GM21447 (cell line): ENCODE results near the gene NEMP1.
"Not testable (repeated sequence)": the region's sequence is repeated elsewhere in the genome, so short reads cannot be mapped to it uniquely, and the experiment has no call there.

Source experiments
- ATAC-seq: cut with Tn5 transposase; IDR thresholded peaks from one replicate; pipeline ENCODE4 v1.9.1; 2021; ENCODE audit not compliant: unreplicated experiment

NEMP1 gene

DNA sequence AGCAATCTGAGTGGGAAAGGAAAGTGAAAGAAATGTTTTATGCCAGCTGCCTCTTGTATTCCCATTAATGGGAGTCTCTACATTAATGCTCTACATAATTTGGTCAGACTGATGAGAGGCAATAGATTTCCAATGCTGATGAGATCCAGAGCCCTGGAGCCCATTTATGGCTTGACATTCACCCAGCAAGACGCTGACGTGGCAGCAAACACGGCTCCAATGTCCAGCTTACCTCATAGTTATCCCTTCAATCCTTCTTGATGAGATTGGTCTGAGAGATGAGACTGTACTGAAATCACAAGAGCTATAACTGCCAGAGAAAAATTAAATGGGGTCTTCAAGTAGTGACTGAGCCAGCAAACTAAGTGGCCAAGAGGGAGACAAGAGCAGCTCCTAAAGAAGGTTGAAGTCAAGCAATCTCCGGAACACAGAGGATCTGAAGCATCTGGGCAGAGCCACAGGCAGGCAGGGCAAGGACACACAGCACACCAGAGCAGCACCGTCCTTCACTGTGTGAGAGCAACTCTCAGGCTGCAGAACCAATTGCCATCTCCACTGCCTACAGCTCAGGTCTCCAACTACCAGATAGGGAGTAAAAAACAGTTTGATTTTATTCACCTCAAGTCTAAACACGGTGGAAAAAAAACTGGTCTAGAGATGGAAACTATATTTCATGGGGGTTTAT is 21.4 kb downstream of the NEMP1 start:
- no peak for ATAC-seq

GRCh38 chr12:57055824-57056223 is 22.8 kb downstream of the NEMP1 start:
- no peak for ATAC-seq

DNA sequence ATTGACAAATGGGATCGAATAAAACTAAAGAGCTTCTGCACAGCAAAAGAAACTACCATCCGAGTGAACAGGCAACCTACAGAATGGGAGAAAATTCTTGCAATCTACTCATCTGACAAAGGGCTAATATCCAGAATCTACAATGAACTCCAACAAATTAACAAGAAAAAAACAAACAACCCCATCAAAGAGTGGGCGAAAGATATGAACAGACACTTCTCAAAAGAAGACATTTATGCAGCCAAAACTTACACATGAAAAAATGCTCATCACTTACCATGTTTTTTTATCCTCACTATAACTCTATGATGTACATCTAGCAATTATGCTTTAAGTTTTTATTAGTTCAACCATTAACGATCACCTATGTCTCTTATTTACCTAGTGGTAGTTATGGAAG is 24.7 kb downstream of the NEMP1 start:
- not testable (repeated sequence) for ATAC-seq

DNA sequence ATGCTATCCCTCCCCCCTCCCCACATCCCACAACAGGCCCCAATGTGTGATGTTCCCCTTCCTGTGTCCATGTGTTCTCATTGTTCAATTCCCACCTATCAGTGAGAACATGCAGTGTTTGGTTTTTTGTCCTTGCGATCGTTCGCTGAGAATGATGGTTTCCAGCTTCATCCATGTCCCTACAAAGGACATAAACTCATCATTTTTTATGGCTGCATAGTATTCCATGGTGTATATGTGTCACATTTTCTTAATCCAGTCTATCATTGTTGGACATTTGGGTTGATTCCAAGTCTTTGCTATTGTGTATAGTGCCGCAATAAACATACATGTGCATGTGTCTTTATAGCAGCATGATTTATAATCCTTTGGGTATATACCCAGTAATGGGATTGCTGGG is 25.4 kb downstream of the NEMP1 start:
- ATAC-seq = not testable (repeated sequence)

DNA sequence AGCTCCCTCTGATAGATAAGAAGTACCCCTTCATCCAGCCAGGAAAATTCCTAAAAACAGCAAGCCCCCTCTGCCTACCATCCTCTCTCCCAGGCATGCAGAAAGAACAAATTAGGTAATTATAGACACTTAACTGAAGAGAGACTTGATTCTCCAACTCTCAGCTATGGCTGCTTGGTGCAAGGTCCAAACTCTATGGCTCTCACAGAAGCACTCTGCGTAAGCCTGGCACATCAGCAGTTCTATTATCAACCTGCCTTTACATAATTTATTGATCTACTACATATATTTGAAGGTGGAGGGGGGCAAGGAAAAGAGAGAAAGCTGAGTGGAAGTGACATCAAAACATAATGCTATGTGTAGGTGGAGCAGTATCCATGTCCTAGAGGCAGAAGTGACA is 27.6 kb downstream of the NEMP1 start:
- ATAC-seq = no peak

GRCh38 chr12:57049890-57050289 is 28.7 kb downstream of the NEMP1 start, which contains the start of gene MYO1A:
Gene MYO1A, minus strand, starts transcription at chr12:57050129. Its CDS starts 1,806 bp downstream, at chr12:57048323.
- ATAC-seq = no peak

DNA sequence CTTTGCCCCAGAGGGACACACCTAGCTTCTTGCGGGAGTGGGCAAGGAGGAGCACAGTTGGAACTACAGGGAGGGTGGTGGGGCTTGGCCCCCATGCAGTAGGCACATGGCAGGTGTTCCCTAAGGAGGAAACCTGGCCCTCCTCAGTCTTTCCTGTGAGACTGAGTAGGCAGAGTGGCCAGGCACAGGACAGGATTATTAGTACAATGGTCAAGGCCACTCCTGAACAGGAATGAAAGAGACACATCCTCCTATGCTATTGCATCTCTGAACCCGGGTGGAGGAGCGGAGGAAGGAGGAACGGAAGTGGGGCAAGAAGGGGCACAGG is 29.5 kb downstream of the NEMP1 start:
- no peak for ATAC-seq

- no peak for ATAC-seq
Observed at GRCh38 chr12:57048423-57049118, 30.0 kb downstream of the NEMP1 start.

- no peak for ATAC-seq
Observed at GRCh38 chr12:57047981-57048380, 30.6 kb downstream of the NEMP1 start.

DNA sequence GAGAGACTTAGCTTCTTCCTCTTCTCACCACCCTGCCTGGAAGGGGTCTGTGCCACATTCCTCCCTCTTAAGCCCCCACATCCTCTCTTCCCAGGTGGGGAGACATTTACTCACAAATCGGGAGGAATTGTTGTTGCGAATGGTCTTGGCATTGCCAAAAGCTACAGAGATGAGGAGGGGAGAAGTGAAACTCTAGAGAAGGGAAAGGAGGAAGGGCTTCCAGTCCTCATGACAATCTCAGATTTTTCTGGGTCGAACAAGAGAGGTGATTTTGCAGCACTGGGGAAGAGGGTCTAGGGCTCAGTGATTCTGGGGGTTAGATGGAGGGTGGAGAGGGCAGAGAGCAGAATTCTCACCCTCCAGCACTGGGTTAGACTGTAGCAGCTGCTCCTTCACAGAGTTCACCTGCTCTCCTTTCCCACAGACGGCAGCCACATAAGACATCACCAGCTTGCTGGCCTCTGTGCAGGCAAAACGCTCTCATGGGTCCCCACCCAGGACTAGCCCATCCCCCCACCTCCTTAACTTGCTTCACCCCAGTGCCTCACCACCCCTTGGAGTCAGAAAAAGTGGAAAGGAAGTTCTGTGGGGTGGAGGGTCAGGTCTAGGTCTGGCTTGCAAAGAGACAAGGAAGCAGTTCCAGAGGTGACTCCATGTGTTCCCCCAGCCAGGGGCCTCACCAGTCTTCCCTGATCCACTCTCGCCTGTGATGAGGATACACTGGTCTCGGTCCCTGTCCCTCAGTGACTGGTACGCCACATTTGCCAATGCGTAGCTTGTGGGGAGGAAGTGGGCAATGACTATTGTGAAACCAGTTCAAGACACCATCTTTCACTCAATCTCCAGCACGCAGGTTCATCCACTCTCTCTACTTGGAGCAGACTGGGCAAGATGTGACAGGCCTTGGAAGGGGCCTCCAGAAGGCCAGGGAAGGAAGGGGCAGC is 31.4 kb downstream of the NEMP1 start:
- ATAC-seq = no peak

DNA sequence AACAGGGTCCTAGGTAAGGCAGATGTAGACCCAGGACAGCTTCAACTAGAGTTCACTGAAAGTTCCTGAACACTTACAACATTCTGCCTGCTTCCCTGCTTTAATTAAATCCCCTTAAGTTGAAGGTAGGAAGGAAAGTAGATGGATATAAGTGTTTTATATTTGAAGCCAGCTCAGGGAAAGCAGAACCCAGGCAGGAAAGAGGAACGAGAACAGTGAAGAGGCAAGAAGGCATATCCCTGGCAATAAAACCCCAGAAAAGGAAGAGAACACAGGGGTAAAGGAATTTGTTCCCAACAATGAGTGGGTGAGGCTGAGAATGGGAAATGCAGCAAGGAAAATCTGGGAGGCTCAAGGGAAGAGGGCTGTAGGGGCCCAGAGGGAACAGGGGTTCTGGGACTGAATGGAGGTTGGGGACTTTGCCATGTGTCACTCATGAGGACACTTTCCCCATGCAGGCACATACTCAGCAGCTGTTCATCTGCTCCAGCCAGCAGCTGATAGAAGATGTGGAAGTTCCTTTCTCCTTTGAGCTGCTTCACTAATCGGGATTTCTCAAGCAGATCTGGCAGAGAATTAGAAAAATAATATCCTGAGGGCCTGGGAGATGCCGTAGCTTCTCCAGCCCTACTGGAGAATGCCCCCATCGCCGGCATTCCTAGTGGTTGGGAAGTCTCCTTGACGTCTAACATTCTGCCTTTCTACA is 32.4 kb downstream of the NEMP1 start:
- no peak for ATAC-seq

- ATAC-seq = no peak
Observed at GRCh38 chr12:57044889-57045288, 33.7 kb downstream of the NEMP1 start.

DNA sequence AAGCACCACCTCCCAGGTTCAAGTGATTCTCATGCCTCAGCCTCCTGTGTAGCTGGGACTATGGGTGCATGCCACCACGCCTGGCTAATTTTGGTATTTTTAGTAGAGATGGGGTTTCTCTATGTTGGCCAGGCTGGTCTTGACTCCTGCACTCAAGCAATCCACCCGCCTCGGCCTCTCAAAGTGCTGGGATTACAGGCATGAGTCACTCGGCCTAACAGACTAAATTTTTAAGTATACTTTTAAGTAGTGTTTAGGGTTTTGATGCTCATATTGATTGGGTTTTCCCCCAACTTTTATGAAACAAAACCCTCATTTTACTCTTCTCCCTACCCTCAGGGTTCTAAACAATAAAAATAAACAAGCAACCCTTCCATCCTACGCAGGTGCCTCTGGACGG is 34.1 kb downstream of the NEMP1 start:
- ATAC-seq = no peak

- no peak for ATAC-seq
Observed at GRCh38 chr12:57042695-57043094, 35.9 kb downstream of the NEMP1 start.

- ATAC-seq = no peak
Observed at GRCh38 chr12:57040750-57041149, 37.8 kb downstream of the NEMP1 start.

DNA sequence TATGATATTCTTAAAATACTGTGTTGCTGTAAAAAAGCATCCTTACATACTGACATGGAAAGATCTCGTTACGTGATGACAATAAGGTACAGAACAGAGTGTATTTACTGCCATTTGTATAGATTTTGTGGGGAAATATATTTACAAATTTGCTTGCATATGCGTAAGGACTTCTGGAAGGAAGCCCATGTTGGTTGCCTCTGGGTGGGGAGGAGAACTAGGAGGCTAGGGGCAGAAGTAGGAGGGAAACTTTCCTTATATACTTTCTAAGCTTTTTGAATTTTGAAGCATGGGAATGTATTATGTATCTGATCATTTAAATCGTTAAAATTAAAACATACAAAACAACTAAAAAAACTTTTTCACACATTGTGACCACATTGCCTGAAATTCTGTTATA is 38.4 kb downstream of the NEMP1 start:
- ATAC-seq = no peak

DNA sequence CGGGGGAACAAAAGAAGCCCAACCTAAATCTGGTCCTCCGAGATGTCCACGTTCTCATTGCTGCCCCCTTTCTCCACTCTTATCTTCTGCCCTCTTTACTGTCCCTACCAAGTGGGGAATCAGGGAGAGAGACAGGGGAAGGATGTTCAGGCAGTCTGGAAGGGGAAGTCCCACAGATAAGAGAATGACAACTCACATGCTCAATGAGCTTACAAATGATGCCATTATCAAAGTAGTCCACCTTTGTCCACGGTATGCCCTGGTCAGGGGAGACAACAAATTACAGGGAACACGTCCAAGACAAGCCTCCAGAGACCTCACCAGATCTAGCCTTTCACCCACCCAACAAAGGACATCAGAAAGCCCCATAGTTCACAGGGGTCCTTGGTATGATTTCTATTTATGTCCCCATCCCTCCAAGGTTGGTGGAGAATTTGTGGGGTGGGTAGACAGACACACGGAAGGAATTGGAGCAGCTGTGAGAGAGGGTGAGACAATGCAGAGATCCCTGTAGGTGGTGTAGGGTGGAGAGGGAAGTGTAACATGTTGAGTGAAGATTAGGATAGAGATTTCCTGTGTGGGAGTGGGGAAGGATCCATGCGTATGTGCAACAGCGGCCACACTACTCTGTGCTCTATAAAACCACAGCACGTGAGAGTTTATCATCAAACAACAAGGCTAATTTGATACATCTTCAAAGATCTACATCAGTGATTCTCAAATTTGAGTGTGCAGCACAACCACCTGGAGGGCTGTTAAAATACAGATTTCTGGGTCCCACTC is 39.4 kb downstream of the NEMP1 start:
- ATAC-seq = no peak

DNA sequence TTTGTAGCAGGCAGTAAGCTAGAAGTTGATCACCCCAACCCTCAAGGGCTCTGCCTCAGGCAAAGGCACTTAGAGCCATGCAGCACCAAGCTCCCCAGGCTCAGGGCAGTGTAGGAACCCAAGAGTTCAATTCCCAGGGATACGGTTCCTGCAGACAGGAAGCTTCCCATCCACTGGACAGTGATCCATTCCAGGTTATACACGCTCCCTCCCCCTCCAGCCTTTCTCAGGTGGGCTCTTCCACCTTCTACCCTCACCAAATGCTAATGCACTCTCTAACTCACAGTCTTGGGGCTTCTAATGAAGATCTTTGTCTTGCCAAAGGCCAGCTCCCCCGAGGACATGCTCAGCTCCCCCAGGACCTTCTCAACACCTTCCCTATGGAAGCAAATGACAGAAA is 41.3 kb downstream of the NEMP1 start:
- no peak for ATAC-seq

- ATAC-seq = no peak
Observed at GRCh38 chr12:57033431-57033830, 45.2 kb downstream of the NEMP1 start.

- ATAC-seq = no peak
Observed at GRCh38 chr12:57031789-57032188, 46.8 kb downstream of the NEMP1 start.
